SK-N-SH (cell line): ENCODE data around the gene PLXND1. TPM values are rescaled to one million over a fixed set of nuclear protein-coding genes. Genes with fewer than 3 reads are reported as not detected.
"Not testable (repeated sequence)": the region's sequence is repeated elsewhere in the genome, so short reads cannot be mapped to it uniquely, and the experiment has no call there.

ENCODE experiments used
- CTCF ChIA-PET: fragments of 300-600, 350-600 bp; formaldehyde crosslinking; extraction: SDS; loops from one replicate; lab custom pipeline; 2021; lab: Yijun Ruan, JAX
- POLR2A ChIA-PET: fragments of 350-600 bp; sonication (Branson Sonifier 250); formaldehyde crosslinking; extraction: SDS; loops from one replicate; lab custom pipeline; 2020; ENCODE audit warnings: antibody characterized with exemption, inconsistent platforms; lab: Yijun Ruan, JAX
- DNase-seq: peaks from one replicate; pipeline ENCODE4 v3.0.0; 2012
- H2AFZ ChIP-seq: fragments of 200-600 bp; sonication (generic); 2 replicates; pipeline ENCODE4 v1.8.1; 2016; ENCODE audit warnings: antibody characterized with exemption, mild to moderate bottlenecking, low read depth
- H3F3A ChIP-seq: fragments of 200-600 bp; sonication (generic); replicated peaks from 2 replicates; pipeline ENCODE3; 2016; ENCODE audit warnings: antibody characterized with exemption, mild to moderate bottlenecking; ENCODE audit not compliant: insufficient read depth
- H3K27ac ChIP-seq, 2 experiments: fragments of 200-500 bp in 1 of 2; fragments of 200-600 bp in 1 of 2; sonication (Bioruptor generic) in 1 of 2; sonication (generic), shearing (Covaris generic) in 1 of 2; 2 replicates each; pipeline versions ENCODE4 v1.5.1 to v1.6.1; 2014 to 2016; ENCODE audit warnings: low read depth in 2 of 2, inconsistent platforms in 1 of 2, low read length in 1 of 2, mild to moderate bottlenecking in 1 of 2, mixed read lengths in 1 of 2
- H3K27me3 ChIP-seq: fragments of 200-600 bp; sonication (generic), shearing (Covaris generic); 2 replicates; pipeline ENCODE4 v1.6.1; 2016; ENCODE audit warnings: mixed run types; ENCODE audit not compliant: insufficient read depth
- H3K36me3 ChIP-seq, 2 experiments: fragments of 200-500 bp in 1 of 2; fragments of 200-600 bp in 1 of 2; sonication (Bioruptor generic) in 1 of 2; sonication (generic) in 1 of 2; replicated peaks in 1 of 2; 2 replicates each; pipeline versions ENCODE3 to v1.5.1; 2014 to 2016; ENCODE audit warnings: low read length in 1 of 2, mild to moderate bottlenecking in 1 of 2; ENCODE audit not compliant: insufficient read depth in 2 of 2, control insufficient read depth in 1 of 2
- H3K4me1 ChIP-seq, 2 experiments: fragments of 200-500 bp in 1 of 2; fragments of 200-600 bp in 1 of 2; sonication (Bioruptor generic) in 1 of 2; sonication (generic), shearing (Covaris generic) in 1 of 2; 2 replicates each; pipeline versions ENCODE4 v1.5.1 to v1.6.1; 2014 to 2016; ENCODE audit warnings: low read depth in 1 of 2, low read length in 1 of 2, mixed run types in 1 of 2; ENCODE audit not compliant: insufficient read depth in 2 of 2, control insufficient read depth in 1 of 2
- H3K4me2 ChIP-seq: fragments of 200-600 bp; sonication (generic), shearing (Covaris generic); 2 replicates; pipeline ENCODE4 v1.6.1; 2017; ENCODE audit warnings: mixed run types
- H3K4me3 ChIP-seq, 2 experiments: fragments of 200-500 bp in 1 of 2; fragments of 200-600 bp in 1 of 2; sonication (Bioruptor generic) in 1 of 2; sonication (generic), shearing (Covaris generic) in 1 of 2; 2 replicates each; pipeline versions ENCODE4 v1.5.1 to v1.8.1; 2014 to 2016; ENCODE audit warnings: low read depth in 2 of 2, inconsistent platforms in 1 of 2, low read length in 1 of 2, mild to moderate bottlenecking in 1 of 2, mixed read lengths in 1 of 2, moderate library complexity in 1 of 2
- H3K79me2 ChIP-seq: fragments of 200-600 bp; sonication (generic); 2 replicates; pipeline ENCODE4 v1.8.1; 2017; ENCODE audit warnings: mild to moderate bottlenecking; ENCODE audit not compliant: insufficient read depth
- H3K9ac ChIP-seq: fragments of 200-600 bp; sonication (generic); 2 replicates; pipeline ENCODE4 v1.6.1; 2017; ENCODE audit warnings: mixed run types
- H3K9me2 ChIP-seq: fragments of 200-600 bp; sonication (generic); 2 replicates; pipeline ENCODE4 v1.6.1; 2017; ENCODE audit warnings: mixed run types
- H3K9me3 ChIP-seq: fragments of 200-600 bp; sonication (generic); 2 replicates; pipeline ENCODE4 v1.6.1; 2017; ENCODE audit warnings: mixed run types, mild to moderate bottlenecking, moderate library complexity
- H4K20me1 ChIP-seq: fragments of 200-600 bp; sonication (generic); 2 replicates; pipeline ENCODE4 v1.6.1; 2017; ENCODE audit warnings: mild to moderate bottlenecking, mixed run types; ENCODE audit not compliant: insufficient read depth
- EP300 ChIP-seq, 2 experiments: IDR thresholded peaks; 2 replicates each; pipeline versions ENCODE4 v1.4.0 to v1.6.1; 2012; ENCODE audit warnings: borderline replicate concordance in 1 of 2, low read depth in 1 of 2, low read length in 1 of 2
- JUND ChIP-seq: IDR thresholded peaks from 2 replicates; pipeline ENCODE4 v1.4.0; 2012
- SIN3A ChIP-seq: IDR thresholded peaks from 2 replicates; pipeline ENCODE4 v1.6.1; 2012; ENCODE audit warnings: low read depth, mild to moderate bottlenecking, low read length, moderate library complexity, borderline replicate concordance
- SMC3 ChIP-seq: IDR thresholded peaks from 2 replicates; pipeline ENCODE4 v1.6.1; 2012; ENCODE audit warnings: low read depth, low read length, improper control_type of control experiment
- YY1 ChIP-seq: IDR thresholded peaks from 2 replicates; pipeline ENCODE4 v1.4.0; 2012; ENCODE audit warnings: low read depth, mild to moderate bottlenecking
- ZBTB33 ChIP-seq: IDR thresholded peaks from 2 replicates; pipeline ENCODE4 v1.4.0; 2012; ENCODE audit warnings: low read depth, borderline replicate concordance
- WGBS: methylation state at CpG from one replicate; pipeline ENCODE4 v1.1.6; 2017; ENCODE audit warnings: low lambda C conversion rate; 5-methylcytosine and 5-hydroxymethylcytosine counted together
- polyA plus RNA-seq, 3 experiments: library from polyadenylated mRNA; depleted of rRNA; stranded (reverse); fragments of >200 nt; gene quantifications; 2 replicates each; pipeline ENCODE4 v1.2.3, GENCODE V29; 2012
- TF ChIP-seq, protein P1 (sequence below): IDR thresholded peaks from 2 replicates; pipeline ENCODE4 v1.6.1; 2012; ENCODE audit warnings: mild to moderate bottlenecking, low read depth, low read length, moderate library complexity

Gene PLXND1
- polyA plus RNA-seq, 1 of the 3 experiments (the other 2 are of a cell fraction) = 53.5 TPM

DNA sequence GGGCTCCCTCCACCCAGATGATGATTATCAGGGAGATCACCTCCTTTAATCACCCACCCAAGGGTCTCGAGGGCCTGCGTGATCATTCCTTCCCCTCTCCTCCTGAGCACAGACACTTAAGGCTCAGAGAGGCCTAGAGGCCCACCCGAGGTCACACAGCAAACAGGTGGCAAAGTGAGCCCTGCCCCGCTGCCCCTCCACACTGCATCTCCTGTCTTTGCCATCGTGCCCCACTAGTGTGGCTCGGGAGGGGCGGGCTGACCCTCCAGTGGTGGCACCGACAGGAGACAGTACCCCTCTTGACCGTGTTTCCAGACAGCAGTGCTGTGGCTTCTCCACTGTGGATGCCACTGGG lies 4.9 kb upstream of the PLXND1 start (continued):
- TF ChIP-seq, protein P1, sequence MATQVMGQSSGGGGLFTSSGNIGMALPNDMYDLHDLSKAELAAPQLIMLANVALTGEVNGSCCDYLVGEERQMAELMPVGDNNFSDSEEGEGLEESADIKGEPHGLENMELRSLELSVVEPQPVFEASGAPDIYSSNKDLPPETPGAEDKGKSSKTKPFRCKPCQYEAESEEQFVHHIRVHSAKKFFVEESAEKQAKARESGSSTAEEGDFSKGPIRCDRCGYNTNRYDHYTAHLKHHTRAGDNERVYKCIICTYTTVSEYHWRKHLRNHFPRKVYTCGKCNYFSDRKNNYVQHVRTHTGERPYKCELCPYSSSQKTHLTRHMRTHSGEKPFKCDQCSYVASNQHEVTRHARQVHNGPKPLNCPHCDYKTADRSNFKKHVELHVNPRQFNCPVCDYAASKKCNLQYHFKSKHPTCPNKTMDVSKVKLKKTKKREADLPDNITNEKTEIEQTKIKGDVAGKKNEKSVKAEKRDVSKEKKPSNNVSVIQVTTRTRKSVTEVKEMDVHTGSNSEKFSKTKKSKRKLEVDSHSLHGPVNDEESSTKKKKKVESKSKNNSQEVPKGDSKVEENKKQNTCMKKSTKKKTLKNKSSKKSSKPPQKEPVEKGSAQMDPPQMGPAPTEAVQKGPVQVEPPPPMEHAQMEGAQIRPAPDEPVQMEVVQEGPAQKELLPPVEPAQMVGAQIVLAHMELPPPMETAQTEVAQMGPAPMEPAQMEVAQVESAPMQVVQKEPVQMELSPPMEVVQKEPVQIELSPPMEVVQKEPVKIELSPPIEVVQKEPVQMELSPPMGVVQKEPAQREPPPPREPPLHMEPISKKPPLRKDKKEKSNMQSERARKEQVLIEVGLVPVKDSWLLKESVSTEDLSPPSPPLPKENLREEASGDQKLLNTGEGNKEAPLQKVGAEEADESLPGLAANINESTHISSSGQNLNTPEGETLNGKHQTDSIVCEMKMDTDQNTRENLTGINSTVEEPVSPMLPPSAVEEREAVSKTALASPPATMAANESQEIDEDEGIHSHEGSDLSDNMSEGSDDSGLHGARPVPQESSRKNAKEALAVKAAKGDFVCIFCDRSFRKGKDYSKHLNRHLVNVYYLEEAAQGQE = no peak

DNA sequence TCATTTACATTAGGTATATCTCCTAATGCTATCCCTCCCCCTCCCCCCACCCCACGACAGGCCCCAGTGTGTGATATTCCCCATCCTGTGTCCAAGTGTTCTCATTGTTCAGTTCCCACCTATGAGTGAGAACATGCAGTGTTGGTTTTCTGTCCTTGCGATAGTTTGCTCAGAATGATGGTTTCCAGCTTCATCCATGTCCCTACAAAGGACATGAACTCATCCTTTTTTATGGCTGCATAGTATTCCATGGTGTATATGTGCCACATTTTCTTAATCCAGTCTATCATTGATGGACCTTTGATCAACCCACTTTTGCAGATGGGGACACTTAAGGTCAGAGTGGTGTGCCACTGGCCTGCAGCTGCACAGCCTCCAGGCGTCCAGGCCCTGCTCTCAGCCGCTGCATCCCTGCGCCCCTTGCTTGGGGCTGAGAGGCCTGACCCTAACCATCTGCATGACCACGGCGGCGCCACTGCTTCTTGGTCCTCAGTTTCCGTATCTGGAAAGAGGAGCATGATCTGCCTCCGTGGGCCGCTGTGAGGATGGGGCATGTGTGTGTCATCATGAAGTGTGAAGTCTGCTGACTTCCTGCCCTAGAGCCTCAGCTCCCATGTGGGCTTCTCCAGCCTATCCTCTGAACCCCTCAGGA lies 4.4 kb upstream of the PLXND1 start:
- H3K9me3 ChIP-seq, H3K79me2 ChIP-seq, POLR2A ChIA-PET, H2AFZ ChIP-seq, H4K20me1 ChIP-seq, H3K4me1 ChIP-seq, H3K4me3 ChIP-seq, H3K9ac ChIP-seq, H3K36me3 ChIP-seq, CTCF ChIA-PET, H3K9me2 ChIP-seq, DNase-seq, H3K4me2 ChIP-seq, H3K27ac ChIP-seq, H3K27me3 ChIP-seq: not testable (repeated sequence)
- 94% methylated on average over 11 of the region's 11 CpGs for WGBS
- H3F3A ChIP-seq = peaks cover 14% of the 10 kb centered on the region

- no peak overlapping the region for H3K27ac ChIP-seq
- H3K4me2 ChIP-seq = no peak overlapping the region
Measured at GRCh38 chr3:129610276-129610675, 3.8 kb upstream of the PLXND1 start.

More at GRCh38 chr3:129610276-129610675, 3.8 kb upstream of the PLXND1 start:
- no peaks in the 10 kb centered on the region for H3K79me2 ChIP-seq
- POLR2A ChIA-PET = no interaction called here
- no peak overlapping the region for H2AFZ ChIP-seq
- no peaks in the 10 kb centered on the region for H3K27me3 ChIP-seq
- TF ChIP-seq SIN3A (no peak), SMC3 (no peak), EP300 (IDR thresholded peaks at IDR 0.05; ENCODE audit: borderline replicate concordance in 1 of 2, low read depth in 1 of 2, low read length in 1 of 2) (no peak), ZBTB33 (no peak), JUND (no peak), YY1 (no peak)
- H3K9me3 ChIP-seq = no peaks in the 10 kb centered on the region
- no peak overlapping the region for H3K9ac ChIP-seq
- no peak overlapping the region for H3K4me3 ChIP-seq
- no peaks in the 10 kb centered on the region for H4K20me1 ChIP-seq
- peaks cover 7 to 10% of the 10 kb centered on the region in 2 experiments; a peak in 1 of 4 replicates for H3K4me1 ChIP-seq
- WGBS = 50% methylated on average over 2 of the region's 10 CpGs
- DNase-seq = no peak
- peaks cover 14% of the 10 kb centered on the region for H3F3A ChIP-seq
- H3K9me2 ChIP-seq = no peaks in the 10 kb centered on the region
- no peaks in the 10 kb centered on the region for H3K36me3 ChIP-seq
- CTCF ChIA-PET = no interaction called here
